Activated gamma-delta T cell treated with anti-CD3 and anti-CD28 coated beads, Interleukin-2, amount 50 U/mL, for 16 hours (primary cell): ENCODE measurements around the gene GABBR2.

Experiments used
- DNase-seq: peaks from one replicate; pipeline ENCODE4 v3.0.0-alpha.2; 2020; ENCODE audit warnings: low read depth

Gene GABBR2

GRCh38 chr9:98370300-98370975 is 338.3 kb downstream of the GABBR2 start:
- no peak for DNase-seq

DNA sequence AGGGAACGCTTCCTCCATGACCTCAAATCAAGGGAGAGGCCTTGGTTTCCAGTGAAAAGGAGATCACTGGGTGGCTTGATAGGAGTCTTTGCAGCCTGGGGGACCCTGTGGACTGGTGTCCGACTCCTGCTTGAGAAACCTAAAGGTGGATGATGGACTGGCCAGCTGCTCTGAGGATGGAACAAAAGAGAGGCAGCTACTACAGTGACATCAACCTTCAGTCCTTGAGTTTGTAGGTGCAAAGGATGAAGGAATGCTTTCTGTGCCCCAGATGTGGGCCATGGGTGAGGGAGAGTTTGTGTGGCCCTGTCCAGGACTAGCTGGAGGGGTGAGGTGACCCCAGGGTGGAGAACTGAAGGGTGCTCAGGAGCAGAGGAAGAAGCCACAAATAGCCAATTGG is 338.8 kb downstream of the GABBR2 start:
- no peak for DNase-seq

DNA sequence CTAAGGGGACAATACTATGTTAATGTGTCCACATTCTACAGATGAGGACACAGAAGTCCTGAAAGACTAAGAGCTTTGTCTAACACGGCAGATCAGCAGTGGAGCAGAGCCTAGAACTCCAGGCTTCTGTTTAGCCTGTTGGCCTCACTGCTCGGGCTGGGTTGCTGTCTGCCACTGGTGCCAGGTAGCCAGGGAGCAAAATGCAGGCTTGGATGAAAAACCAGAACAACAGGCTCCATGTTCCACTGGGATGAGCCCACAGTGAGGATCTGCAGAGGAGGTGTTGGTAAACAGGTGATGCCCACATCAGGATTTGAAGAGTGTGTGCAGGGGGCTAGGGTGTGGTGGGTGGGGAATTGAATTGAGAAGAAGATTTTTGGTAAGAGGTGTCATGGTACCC is 339.3 kb downstream of the GABBR2 start:
- no peak for DNase-seq

DNA sequence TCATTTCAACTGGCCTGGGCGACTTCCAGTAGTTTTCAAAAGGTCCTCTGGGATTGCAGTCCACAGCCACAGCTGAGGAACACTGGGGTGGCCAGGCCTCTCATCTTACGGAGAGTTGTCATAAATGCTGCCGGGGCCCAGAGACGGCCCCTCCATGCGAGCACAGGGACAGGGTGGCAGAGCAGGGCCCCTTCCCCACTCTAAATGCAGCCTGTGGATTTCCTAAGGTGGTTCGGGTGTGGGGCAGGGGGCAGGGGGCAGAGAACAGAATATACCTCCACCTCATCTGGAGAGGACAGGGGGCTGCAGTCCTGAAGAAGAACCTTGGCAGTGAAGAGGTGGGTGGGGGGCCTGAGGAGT is 339.7 kb downstream of the GABBR2 start:
- no peak for DNase-seq

- DNase-seq: no peak
Measured at GRCh38 chr9:98368366-98369065, 340.2 kb downstream of the GABBR2 start.

GRCh38 chr9:98367923-98368322 is 340.8 kb downstream of the GABBR2 start:
- no peak for DNase-seq

GRCh38 chr9:98367371-98367900 is 341.3 kb downstream of the GABBR2 start:
- no peak for DNase-seq

DNA sequence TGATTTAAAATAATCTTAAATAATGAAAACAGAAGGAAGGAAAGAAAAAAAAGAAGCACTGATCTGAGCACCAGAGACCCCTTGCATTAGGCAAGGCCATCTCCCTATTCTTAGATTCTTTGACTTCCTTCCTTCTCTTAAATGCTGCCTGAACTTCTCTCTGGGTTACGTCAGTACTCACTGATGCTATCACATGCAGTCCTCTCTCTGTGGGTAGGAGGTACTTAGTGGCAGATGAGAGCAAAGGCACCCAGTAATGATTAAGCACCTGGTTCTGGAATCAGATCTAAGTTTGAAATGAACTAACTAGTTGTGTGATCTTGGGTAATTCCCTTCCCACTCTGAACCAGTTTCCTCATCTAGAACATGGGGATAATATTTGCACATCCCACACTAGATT is 343.0 kb downstream of the GABBR2 start:
- DNase-seq: no peak

DNA sequence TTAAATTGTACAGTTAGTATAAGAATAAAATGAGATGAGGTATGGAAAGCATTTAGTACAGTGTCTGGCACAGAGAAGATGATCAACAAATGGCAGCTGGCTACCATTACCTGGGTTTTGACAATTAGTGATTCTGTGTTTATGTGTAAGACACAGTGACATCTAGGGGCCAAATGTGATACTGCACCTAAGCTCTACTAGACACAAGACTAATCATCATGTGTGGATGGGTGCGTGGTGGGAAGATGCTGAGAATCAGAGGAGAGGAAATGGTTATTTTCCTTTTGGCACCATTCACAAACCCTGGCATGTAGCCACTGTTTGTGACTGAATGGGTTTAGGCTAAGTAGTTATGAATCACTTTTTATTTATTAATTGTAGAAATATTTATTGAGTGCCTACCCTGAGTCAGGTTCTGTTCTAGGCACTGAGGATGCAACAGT is 343.5 kb downstream of the GABBR2 start:
- no peak for DNase-seq

- no peak for DNase-seq
Measured at GRCh38 chr9:98364086-98364485, 344.6 kb downstream of the GABBR2 start.

GRCh38 chr9:98363644-98364043 is 345.1 kb downstream of the GABBR2 start:
- DNase-seq: no peak

GRCh38 chr9:98362624-98363252 is 346.0 kb downstream of the GABBR2 start:
- DNase-seq: no peak

GRCh38 chr9:98361645-98362044 is 347.1 kb downstream of the GABBR2 start:
- DNase-seq: no peak

- DNase-seq: no peak
Measured at GRCh38 chr9:98360176-98360708, 348.5 kb downstream of the GABBR2 start.

- DNase-seq: no peak
Measured at GRCh38 chr9:98359569-98359968, 349.2 kb downstream of the GABBR2 start.

- no peak for DNase-seq
Measured at GRCh38 chr9:98357921-98358535, 350.7 kb downstream of the GABBR2 start.

DNA sequence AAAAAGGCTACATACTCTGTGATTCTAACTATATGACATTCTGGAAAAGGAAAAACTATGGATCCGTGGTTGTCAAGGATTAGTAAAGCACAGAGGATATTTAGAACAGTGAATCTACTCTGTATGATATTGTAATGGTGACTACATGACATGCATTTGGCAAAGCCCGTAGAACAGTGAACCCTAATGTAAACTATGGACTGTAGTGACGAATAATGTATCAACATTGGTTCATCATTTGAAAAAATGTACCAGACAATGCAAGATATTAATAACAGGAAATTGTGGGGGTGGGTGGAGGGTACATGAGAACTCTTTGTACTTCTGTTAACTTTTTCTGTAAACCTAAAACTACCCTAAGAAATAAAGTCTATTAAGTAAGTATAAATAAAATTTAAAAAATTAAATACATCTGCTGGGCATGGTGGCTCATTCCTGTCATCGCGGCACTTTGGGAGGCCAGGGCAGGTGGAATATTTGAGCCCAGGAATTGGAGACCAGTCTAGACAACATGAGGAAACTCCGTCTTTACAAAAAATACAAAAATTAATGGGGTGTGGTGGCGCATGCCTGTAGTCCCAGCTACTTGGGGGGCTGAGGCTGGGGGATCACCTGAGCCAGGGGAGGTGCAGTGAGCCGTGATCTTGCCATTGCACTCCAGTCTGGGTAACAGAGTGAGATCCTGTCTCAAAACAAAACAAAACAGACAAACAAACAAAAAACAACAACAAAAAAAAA is 351.6 kb downstream of the GABBR2 start:
- DNase-seq: no peak

GRCh38 chr9:98356326-98356725 is 352.4 kb downstream of the GABBR2 start:
- no peak for DNase-seq

- no peak for DNase-seq
Measured at GRCh38 chr9:98351370-98351769, 357.4 kb downstream of the GABBR2 start.

DNA sequence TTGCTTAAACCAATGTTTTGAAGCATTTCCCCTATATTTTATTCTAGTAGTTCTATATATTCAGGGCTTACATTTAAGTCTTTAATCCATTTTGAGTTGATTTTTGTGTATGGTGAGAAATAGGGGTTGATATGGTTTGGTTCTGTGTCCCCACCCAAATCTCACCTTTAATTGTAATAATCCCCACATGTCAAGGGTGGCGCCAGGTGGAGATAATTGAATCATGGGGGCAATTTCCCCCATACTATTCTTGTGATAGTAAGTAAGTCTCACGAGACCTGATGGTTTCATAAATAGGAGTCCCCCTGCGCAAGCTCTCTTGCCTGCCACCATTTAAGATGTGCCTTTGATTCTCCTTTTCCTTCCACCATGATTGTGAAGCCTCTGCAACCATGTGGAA is 361.1 kb downstream of the GABBR2 start:
- DNase-seq: no peak

GRCh38 chr9:98345011-98345410 is 363.7 kb downstream of the GABBR2 start:
- no peak for DNase-seq

GRCh38 chr9:98344581-98344980 is 364.2 kb downstream of the GABBR2 start:
- no peak for DNase-seq
